Panc1 (cell line): Measurements from ENCODE around the gene GRM1. TPM values are rescaled to one million over a fixed set of nuclear protein-coding genes. Genes with fewer than 3 reads are reported as not detected.

ENCODE experiments used
- ATAC-seq: fragments of 200-7000 bp; cut with Tn5 transposase; 2 replicates; pipeline ENCODE4 v1.9.1; 2020; ENCODE audit warnings: mild to moderate bottlenecking, moderate library complexity
- BruUV-seq: library from RNA; stranded (reverse); fragments of 400-500 nt; replicated peaks from 2 replicates; lab custom pipeline; 2021; lab: Mats Ljungman, UMichigan
- CTCF ChIA-PET: fragments of 300-600 bp; sonication (Branson Sonifier 250); formaldehyde crosslinking; loops from one replicate; lab custom pipeline; 2022; ENCODE audit warnings: antibody characterized with exemption; lab: Charles Lee
- POLR2A ChIA-PET: fragments of 300-600 bp; sonication (Branson Sonifier 250); formaldehyde crosslinking; loops from one replicate; lab custom pipeline; 2022; ENCODE audit warnings: antibody characterized with exemption; lab: Charles Lee
- DNase-seq: peaks from one replicate; pipeline ENCODE4 v3.0.0-alpha.2; 2010; ENCODE audit warnings: low read depth, low spot score
- H3K27ac ChIP-seq: 2 replicates; pipeline ENCODE4 v1.5.1; 2011; ENCODE audit warnings: mild to moderate bottlenecking, low read length, inconsistent platforms
- H3K27me3 ChIP-seq: fragments of 200-500 bp; sonication (Bioruptor generic); 2 replicates; pipeline ENCODE4 v1.6.0; 2014; ENCODE audit warnings: low read length, inconsistent platforms; ENCODE audit not compliant: control insufficient read depth, insufficient read depth
- H3K36me3 ChIP-seq: fragments of 200-500 bp; sonication (Bioruptor generic); 2 replicates; pipeline ENCODE4 v1.5.1; 2014; ENCODE audit warnings: inconsistent platforms, mild to moderate bottlenecking, low read length, moderate library complexity; ENCODE audit not compliant: control insufficient read depth, insufficient read depth
- H3K4me1 ChIP-seq: 2 replicates; pipeline ENCODE4 v1.5.1; 2011; ENCODE audit warnings: inconsistent platforms, mild to moderate bottlenecking, low read length, moderate library complexity; ENCODE audit not compliant: control insufficient read depth, insufficient read depth
- H3K4me3 ChIP-seq, 2 experiments: 2 replicates each; pipeline ENCODE4 v1.5.1; 2011 to 2012; ENCODE audit warnings: low read depth in 2 of 2, low read length in 2 of 2, mild to moderate bottlenecking in 2 of 2, inconsistent platforms in 1 of 2, moderate library complexity in 1 of 2
- H3K9me3 ChIP-seq: fragments of 200-500 bp; sonication (Bioruptor generic); 2 replicates; pipeline ENCODE4 v1.5.1; 2014; ENCODE audit warnings: low read depth, mild to moderate bottlenecking, inconsistent platforms, low read length, moderate library complexity; ENCODE audit not compliant: control insufficient read depth, insufficient read depth
- POLR2AphosphoS5 ChIP-seq: IDR thresholded peaks from 2 replicates; pipeline ENCODE4 v1.6.1; 2012; ENCODE audit warnings: mild to moderate bottlenecking, low read depth, low read length, moderate library complexity
- SIN3A ChIP-seq: IDR thresholded peaks from 2 replicates; pipeline ENCODE4 v1.6.1; 2012; ENCODE audit warnings: low read depth, mild to moderate bottlenecking, low read length, moderate library complexity, borderline replicate concordance; ENCODE audit not compliant: insufficient read depth
- TCF7L2 ChIP-seq: IDR thresholded peaks from 2 replicates; pipeline ENCODE4 v1.6.1; 2011; ENCODE audit warnings: mild to moderate bottlenecking, low read depth, low read length, inconsistent platforms
- in situ Hi-C: cut with HindIII; loops from 2 replicates; pipeline ENCODE4 v1.10.0; 2016; ENCODE audit warnings: low sequenced_read_pairs, low pct_unique_long_range_greater_than_20kb
- intact Hi-C: fragments of 100-400 bp; cut with micrococcal nuclease; formaldehyde crosslinking; loops from one replicate; pipeline ENCODE4 v1.10.0; 2022; ENCODE audit not compliant: unreplicated experiment
- total RNA-seq: library from RNA; stranded (reverse); gene quantifications from one replicate; pipeline ENCODE4 v1.2.1, GENCODE V29; 2021; ENCODE audit not compliant: unreplicated experiment
- TF ChIP-seq, protein P1 (sequence below): fragments of 450-650 bp; IDR thresholded peaks from 2 replicates; pipeline ENCODE4 v1.5.1; 2017; ENCODE audit warnings: mild to moderate bottlenecking
- TF ChIP-seq, protein P2 (sequence below), 2 experiments: IDR thresholded peaks; 2 replicates each; pipeline ENCODE4 v1.6.1; 2011 to 2012; ENCODE audit warnings: low read depth in 2 of 2, control low read depth in 1 of 2, low read length in 1 of 2, mild to moderate bottlenecking in 1 of 2, moderate library complexity in 1 of 2; ENCODE audit not compliant: insufficient read depth in 1 of 2

Gene GRM1
- total RNA-seq, 1 experiment from 2014 or later, result not detected

DNA sequence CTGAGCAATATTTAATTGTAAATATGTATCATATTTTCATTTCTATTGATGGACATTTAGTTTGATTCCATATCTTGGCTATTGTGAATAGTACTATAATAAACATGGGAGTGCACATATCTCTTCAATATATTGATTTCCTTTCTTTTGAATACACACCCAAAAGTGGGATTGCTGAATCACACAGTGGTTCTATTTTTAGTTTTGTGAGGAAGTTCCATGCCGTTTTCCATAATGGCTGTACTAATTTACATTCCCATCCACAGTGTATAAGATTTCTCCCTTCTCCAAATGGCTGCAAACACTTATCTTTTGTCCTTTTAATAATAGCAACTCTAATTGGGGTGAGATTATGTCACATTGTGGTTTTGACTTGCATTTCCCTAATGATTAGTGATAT is 428.0 kb downstream of the GRM1 start:
- no peak overlapping the region for H3K27ac ChIP-seq
- no peaks in the 10 kb centered on the region for H3K27me3 ChIP-seq
- no peak for DNase-seq
- H3K36me3 ChIP-seq, result no peaks in the 10 kb centered on the region
- ChIA-PET CTCF (no interaction called here), POLR2A (no interaction called here)
- peaks cover 4% of the 10 kb centered on the region; the same call in 1 of the 2 replicates for H3K9me3 ChIP-seq
- intact Hi-C loops, result no loop called here
- TF ChIP-seq TCF7L2, result no peak
- no TSS peak for BruUV-seq
- in situ Hi-C loops, result no loop called here
- no peak overlapping the region for H3K4me3 ChIP-seq
- H3K4me1 ChIP-seq, result no peaks in the 10 kb centered on the region
- no peak for ATAC-seq

DNA sequence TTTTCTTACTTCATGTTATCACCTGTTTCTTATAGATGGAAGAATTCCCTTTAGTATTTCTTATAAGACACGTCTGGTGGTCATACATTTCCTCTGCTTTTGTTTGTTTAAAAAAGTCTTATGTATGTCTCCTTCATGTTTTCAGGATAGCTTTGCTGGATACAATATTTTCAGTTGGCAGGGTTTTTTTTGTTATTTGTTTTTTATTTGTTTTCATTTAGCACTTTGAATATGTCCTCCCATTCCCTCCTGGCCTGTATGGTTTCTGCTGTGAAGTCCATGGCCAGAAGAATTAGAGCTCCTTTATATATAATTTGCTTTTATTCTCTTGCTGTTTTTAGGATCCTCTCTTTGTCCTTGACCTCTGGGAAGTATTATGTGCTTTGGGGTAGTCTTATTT is 432.1 kb downstream of the GRM1 start:
- no TSS peak for BruUV-seq
- DNase-seq (no peak), ATAC-seq (no peak)
- H3K4me3 ChIP-seq, result no peak overlapping the region
- intact Hi-C loops (no loop called here), in situ Hi-C loops (no loop called here)
- H3K4me1 ChIP-seq, result no peaks in the 10 kb centered on the region
- no peak overlapping the region for H3K27ac ChIP-seq
- ChIA-PET POLR2A (no interaction called here), CTCF (no interaction called here)
- no peaks in the 10 kb centered on the region for H3K36me3 ChIP-seq
- no peaks in the 10 kb centered on the region for H3K27me3 ChIP-seq
- TF ChIP-seq SIN3A (no peak), TCF7L2 (no peak), POLR2AphosphoS5 (no peak)
- TF ChIP-seq, protein P1, sequence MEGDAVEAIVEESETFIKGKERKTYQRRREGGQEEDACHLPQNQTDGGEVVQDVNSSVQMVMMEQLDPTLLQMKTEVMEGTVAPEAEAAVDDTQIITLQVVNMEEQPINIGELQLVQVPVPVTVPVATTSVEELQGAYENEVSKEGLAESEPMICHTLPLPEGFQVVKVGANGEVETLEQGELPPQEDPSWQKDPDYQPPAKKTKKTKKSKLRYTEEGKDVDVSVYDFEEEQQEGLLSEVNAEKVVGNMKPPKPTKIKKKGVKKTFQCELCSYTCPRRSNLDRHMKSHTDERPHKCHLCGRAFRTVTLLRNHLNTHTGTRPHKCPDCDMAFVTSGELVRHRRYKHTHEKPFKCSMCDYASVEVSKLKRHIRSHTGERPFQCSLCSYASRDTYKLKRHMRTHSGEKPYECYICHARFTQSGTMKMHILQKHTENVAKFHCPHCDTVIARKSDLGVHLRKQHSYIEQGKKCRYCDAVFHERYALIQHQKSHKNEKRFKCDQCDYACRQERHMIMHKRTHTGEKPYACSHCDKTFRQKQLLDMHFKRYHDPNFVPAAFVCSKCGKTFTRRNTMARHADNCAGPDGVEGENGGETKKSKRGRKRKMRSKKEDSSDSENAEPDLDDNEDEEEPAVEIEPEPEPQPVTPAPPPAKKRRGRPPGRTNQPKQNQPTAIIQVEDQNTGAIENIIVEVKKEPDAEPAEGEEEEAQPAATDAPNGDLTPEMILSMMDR, result no peak
- TF ChIP-seq, protein P2, sequence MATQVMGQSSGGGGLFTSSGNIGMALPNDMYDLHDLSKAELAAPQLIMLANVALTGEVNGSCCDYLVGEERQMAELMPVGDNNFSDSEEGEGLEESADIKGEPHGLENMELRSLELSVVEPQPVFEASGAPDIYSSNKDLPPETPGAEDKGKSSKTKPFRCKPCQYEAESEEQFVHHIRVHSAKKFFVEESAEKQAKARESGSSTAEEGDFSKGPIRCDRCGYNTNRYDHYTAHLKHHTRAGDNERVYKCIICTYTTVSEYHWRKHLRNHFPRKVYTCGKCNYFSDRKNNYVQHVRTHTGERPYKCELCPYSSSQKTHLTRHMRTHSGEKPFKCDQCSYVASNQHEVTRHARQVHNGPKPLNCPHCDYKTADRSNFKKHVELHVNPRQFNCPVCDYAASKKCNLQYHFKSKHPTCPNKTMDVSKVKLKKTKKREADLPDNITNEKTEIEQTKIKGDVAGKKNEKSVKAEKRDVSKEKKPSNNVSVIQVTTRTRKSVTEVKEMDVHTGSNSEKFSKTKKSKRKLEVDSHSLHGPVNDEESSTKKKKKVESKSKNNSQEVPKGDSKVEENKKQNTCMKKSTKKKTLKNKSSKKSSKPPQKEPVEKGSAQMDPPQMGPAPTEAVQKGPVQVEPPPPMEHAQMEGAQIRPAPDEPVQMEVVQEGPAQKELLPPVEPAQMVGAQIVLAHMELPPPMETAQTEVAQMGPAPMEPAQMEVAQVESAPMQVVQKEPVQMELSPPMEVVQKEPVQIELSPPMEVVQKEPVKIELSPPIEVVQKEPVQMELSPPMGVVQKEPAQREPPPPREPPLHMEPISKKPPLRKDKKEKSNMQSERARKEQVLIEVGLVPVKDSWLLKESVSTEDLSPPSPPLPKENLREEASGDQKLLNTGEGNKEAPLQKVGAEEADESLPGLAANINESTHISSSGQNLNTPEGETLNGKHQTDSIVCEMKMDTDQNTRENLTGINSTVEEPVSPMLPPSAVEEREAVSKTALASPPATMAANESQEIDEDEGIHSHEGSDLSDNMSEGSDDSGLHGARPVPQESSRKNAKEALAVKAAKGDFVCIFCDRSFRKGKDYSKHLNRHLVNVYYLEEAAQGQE (IDR thresholded peaks at IDR 0.05; ENCODE audit: insufficient read depth in 1 of 2, low read depth in 2 of 2, low read length in 1 of 2), result no peak
- peaks cover 4% of the 10 kb centered on the region; the same call in 1 of the 2 replicates for H3K9me3 ChIP-seq

DNA sequence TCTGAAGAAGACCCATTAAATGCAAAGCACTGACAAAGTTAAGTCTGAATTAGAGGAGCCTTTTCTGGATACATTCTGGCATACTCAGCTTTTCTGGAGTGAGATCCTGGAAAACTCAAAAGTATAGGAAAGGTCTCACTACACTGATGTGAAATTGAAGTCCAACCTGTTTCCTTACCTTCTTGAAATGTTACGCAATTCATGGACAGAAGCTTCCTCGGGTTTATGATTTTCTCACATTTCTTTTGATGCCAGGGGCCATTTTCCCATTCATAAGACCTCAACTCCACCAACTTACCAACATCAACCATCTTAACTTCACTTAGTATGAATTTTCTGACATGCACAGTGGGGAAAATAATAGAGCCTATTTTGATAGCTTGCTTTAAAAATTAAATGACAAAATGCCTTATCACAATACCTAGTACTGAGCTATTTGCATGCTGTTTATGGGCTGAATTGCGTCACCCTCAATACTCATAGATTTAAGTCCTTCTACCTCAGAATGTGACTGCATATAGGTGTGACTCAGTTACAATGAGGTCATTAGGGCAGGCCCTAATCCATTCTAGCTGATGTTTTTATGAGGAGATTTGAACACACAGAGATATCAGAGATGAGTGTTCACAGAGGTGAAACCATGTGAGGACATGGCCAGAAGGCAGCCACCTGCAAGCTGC is 441.4 kb downstream of the GRM1 start:
- H3K27me3 ChIP-seq, result no peaks in the 10 kb centered on the region
- in situ Hi-C loops, result no loop called here
- no peak for DNase-seq
- TF ChIP-seq TCF7L2 (no peak), SIN3A (no peak), POLR2AphosphoS5 (no peak)
- TF ChIP-seq, protein P2 (IDR thresholded peaks at IDR 0.05; ENCODE audit: insufficient read depth in 1 of 2, low read depth in 2 of 2, low read length in 1 of 2), result no peak
- TF ChIP-seq, protein P1, result no peak
- intact Hi-C loops, result no loop called here
- ChIA-PET CTCF (no interaction called here), POLR2A (no interaction called here)
- H3K36me3 ChIP-seq, result no peaks in the 10 kb centered on the region
- H3K4me3 ChIP-seq, result no peak overlapping the region
- H3K9me3 ChIP-seq, result no peaks in the 10 kb centered on the region
- no peak overlapping the region for H3K27ac ChIP-seq
- H3K4me1 ChIP-seq, result no peaks in the 10 kb centered on the region
- BruUV-seq, result no TSS peak
- no peak for ATAC-seq
